GM12865 (cell line): ENCODE data around the gene FNIP1.
"Not testable (repeated sequence)": the region's sequence is repeated elsewhere in the genome, so short reads cannot be mapped to it uniquely, and the experiment has no call there.

Source experiments
- DNase-seq: peaks from one replicate; pipeline ENCODE4 v3.0.0; 2010; ENCODE audit warnings: low read depth
- H3K4me3 ChIP-seq: 2 replicates; pipeline ENCODE4 v1.5.1; 2011; ENCODE audit warnings: mild to moderate bottlenecking, low read depth, low read length, control low read depth
- TF ChIP-seq, protein P1 (sequence below): IDR thresholded peaks from 2 replicates; pipeline ENCODE4 v1.5.1; 2011; ENCODE audit warnings: low read length, control low read depth, low read depth, inconsistent platforms; ENCODE audit not compliant: insufficient read depth; ENCODE audit errors: missing control alignments

FNIP1 gene

DNA sequence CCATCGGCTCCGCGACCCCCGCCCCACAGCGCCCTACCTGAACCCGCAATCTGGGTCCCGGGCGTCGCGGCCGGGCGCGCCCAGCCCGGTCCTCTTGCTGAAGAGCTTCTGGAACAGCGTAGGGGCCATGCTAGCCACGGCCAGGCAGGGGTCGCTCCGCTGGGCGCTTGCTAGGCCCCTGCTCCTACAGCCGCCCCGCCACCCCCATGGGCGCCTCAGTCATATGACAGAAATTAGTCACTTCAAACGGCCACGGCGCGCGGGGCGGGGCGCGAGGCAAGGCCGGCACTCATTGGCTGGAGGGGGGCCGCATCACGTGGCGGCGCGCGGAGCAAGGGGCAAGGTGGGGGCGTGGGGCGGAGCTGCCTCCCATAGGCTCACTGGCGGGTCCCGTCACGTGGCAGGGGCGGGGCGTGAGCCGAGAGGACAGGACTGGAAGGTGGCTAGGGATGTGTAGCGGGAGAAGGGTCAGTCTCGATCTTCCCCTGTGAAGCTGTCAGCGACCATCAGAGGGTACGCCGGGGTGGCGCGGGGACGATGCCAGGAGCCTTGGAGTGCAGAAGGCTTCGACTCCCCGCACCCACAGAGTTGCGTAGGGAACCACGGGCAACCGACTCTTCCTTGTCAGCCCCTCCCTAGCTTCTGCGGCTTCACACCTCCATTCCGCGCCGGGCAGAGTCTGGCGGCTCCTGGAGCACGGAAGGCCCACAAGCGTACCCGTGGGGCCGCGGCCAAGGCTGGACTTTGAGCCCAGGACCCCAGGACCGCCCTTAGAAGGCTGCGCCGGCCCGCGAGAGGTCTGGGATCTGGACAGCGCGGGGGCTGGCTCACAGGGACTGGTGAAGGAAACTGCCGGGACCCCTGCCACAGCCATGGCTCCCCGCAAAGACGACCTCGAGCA is at the start of gene FNIP1:
FNIP1 (minus strand) TSS at position 225 of the 901 bp plus-strand sequence; CDS start at position 129, 96 bp downstream.
- H3K4me3 ChIP-seq = peak within 1 kb of the TSS; percentile 75
- peak; percentile 98 for DNase-seq
- TF ChIP-seq, protein P1, sequence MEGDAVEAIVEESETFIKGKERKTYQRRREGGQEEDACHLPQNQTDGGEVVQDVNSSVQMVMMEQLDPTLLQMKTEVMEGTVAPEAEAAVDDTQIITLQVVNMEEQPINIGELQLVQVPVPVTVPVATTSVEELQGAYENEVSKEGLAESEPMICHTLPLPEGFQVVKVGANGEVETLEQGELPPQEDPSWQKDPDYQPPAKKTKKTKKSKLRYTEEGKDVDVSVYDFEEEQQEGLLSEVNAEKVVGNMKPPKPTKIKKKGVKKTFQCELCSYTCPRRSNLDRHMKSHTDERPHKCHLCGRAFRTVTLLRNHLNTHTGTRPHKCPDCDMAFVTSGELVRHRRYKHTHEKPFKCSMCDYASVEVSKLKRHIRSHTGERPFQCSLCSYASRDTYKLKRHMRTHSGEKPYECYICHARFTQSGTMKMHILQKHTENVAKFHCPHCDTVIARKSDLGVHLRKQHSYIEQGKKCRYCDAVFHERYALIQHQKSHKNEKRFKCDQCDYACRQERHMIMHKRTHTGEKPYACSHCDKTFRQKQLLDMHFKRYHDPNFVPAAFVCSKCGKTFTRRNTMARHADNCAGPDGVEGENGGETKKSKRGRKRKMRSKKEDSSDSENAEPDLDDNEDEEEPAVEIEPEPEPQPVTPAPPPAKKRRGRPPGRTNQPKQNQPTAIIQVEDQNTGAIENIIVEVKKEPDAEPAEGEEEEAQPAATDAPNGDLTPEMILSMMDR = no peak

DNA sequence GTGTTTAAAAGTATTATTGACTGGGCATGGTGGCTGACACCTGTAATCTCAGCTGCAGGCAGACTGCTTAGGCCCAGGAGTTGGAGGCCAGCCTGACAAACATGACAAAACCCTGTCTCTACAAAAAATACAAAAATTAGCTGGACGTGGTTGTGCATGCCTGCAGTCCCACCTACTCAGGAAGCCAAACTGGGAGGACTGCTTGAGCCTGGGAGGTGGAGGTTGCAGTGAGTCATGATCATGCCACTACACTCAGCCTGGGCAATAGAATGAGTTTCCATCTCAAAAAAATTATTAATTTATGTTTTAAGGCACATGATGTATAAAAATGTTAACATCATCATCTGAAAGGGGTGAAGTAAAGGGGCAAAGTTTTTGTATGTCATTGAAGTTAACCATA is 49.7 kb upstream of the FNIP1 start:
- TF ChIP-seq, protein P1 = no peak
- no peak for DNase-seq

DNA sequence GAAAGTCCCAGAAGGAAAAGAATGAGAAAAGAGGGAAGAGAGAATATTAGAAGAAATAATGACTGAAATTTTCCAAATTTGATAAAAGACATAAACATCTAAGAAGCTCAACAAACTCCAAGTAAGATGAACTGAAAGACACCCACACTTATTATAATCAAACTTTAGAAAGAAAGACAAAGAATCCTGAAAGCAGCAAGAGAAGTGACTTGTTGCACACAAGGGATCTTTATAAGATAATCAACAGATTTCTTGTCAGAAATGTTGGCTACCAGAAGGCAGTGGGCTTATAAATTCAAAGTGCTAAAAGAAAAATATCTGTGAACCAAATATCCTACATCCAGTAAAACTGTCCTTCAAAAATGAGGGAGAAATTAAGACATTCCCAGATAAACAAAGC is 49.0 kb upstream of the FNIP1 start:
- no peak for DNase-seq
- no peak overlapping the region for H3K4me3 ChIP-seq
- TF ChIP-seq, protein P1 = no peak

More for the DNA sequence above, 49.7 kb upstream of the FNIP1 start:
- H3K4me3 ChIP-seq = no peak overlapping the region

DNA sequence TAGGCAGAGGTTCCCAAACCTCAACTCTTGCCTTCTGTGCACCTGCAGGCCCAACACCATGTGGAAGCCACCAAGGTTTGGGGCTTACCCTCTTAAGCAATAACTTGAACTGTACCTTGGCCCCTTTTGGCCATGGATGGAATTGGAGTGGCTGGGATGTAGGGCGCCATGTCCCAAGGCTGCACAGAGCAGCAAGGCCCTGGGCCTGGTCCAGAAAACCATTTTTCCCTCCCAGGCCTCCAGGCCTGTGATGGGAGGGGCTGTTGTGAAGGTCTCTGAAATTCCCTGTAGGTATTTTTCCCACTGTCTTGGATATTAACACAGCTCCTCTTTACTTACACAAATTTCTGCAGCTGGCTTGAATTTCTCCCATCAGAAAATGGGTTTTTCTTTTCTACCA is 46.2 kb upstream of the FNIP1 start:
- not testable (repeated sequence) for H3K4me3 ChIP-seq, DNase-seq

DNA sequence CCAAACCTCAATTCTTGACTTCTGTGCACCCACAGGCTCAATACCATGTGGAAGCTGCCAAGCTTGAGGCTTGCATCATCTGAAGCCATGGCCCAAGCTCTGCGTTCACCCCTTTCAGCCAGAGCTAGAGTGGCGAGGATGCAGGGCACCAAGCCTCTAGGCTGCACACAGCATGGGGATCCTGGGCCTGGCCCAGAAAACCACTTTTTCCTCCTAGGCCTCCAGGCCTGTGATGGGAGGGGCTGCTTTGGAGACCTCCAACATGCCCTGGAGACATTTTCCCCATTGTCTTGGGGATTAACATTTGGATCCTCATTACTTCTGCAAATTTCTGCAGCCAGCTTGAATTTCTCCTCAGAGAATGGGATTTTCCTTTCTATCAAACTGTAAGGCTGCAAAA is 35.9 kb upstream of the FNIP1 start:
- not testable (repeated sequence) for DNase-seq, H3K4me3 ChIP-seq

DNA sequence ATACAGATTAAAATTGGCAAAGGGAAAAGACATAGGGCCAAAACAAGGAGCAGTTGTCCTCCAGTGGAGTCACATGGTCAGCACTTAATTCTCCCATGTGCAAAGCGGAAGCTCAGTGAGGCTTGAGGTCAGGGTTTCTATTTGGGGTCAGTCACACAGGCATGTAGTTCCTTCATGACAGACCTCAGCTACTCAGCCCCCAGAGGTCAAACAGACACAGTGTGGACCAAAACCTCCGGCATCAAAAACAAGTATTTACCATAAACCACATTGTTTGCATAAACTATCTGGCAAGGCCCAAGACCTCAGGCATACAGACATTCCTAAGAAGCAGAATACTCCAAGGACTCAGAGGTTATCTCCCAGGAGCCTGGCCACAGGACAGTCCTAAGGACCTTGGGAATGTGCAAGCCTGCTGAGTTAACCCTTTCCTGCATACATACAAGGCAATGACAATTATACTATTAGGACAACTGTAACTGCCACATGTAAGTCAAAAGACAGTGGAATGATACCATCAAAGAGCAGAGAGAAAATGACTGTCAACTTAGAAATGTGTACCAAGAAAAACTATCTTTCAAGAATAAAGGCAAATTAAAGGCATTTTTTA is 28.7 kb upstream of the FNIP1 start:
- peak; percentile 54 for DNase-seq
- TF ChIP-seq, protein P1 = no peak
- no peak overlapping the region for H3K4me3 ChIP-seq

DNA sequence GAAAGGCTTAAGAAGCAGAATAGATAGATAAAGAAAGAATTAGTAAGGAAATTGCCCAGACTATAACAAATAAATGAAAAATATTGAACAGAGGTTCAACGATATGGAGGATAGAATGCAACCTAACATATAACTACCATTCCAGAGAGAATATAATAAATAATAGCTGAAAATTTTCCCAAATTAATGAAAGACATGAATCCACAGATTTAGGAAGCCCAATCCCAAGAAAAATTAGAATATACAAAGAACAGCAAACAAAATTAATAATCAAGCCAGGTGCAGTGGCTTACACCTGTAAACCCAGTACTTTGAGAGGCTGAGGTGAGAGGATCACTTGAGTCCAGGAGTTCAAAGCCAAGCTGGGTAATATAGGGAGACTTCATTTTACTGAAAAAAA is 27.8 kb upstream of the FNIP1 start:
- DNase-seq = no peak
- H3K4me3 ChIP-seq = no peak overlapping the region
- TF ChIP-seq, protein P1 = no peak
